Measurements from ENCODE around the gene JAK3.
A peak's percentile ranks its signal among the peaks of the same experiment; 100 is the strongest.
"Not testable (repeated sequence)": the region's sequence is repeated elsewhere in the genome, so short reads cannot be mapped to it uniquely, and the experiment has no call there.

JAK3 gene

GRCh38 chr19:17847538-17848366 is at the start of gene JAK3:
JAK3 (minus strand) TSS chr19:17847982; CDS start chr19:17844417, 3,565 bp downstream.
- peak; percentile 69 for DNase-seq (ENCODE audit: low spot score)

DNA sequence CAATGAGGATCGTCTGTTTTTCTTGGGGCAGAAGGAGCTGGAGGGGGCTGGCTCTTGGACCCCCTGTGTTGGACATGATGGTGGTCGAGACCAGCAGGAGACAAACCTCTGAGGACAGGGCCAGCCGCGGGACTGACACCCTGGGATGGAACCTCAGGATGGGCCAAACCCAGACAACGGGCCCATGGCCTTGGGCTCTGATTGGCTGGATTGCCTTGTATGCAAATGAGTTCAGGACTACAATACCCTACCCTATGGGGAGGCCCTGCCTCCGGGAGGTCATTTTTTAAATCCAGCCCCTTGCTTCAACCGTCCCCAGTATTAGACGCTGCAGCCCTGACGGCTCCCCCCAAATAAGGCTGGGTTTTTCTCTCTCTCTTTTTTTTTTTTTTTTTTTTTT is 46.0 kb upstream of the JAK3 start:
- DNase-seq (ENCODE audit: low spot score), result no peak

GRCh38 chr19:17889609-17890214 is 41.9 kb upstream of the JAK3 start:
- DNase-seq (ENCODE audit: low spot score), result peak; percentile 26

GRCh38 chr19:17888260-17888659 is 40.5 kb upstream of the JAK3 start:
- no peak for DNase-seq (ENCODE audit: low spot score)

GRCh38 chr19:17887221-17887620 is 39.4 kb upstream of the JAK3 start:
- not testable (repeated sequence) for DNase-seq (ENCODE audit: low spot score)

DNA sequence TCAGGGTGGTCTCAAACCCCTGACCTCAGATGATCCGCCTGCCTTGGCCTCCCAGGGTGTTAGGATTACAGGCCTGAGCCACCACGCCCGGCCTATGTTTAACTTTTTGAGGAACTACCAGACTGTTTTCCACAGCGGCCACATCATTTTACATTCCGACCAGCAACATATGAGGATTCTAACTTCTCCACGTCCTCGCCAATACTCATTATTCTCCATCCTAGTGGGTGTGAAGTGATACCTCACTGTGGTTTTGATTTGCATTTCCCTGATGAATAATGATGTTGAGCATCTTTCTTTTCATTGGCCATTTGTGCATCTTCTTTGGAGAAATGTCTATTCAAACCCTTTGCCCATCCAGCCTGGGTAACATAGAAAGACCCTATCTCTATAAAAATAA is 38.7 kb upstream of the JAK3 start:
- DNase-seq (ENCODE audit: low spot score), result no peak

GRCh38 chr19:17883627-17884410 is 36.0 kb upstream of the JAK3 start:
- DNase-seq (ENCODE audit: low spot score), result no peak

- DNase-seq (ENCODE audit: low spot score), result no peak
Observed at GRCh38 chr19:17881701-17882100, 33.9 kb upstream of the JAK3 start.

- no peak for DNase-seq (ENCODE audit: low spot score)
Observed at GRCh38 chr19:17879466-17879865, 31.7 kb upstream of the JAK3 start.

GRCh38 chr19:17877696-17878095 is 29.9 kb upstream of the JAK3 start:
- no peak for DNase-seq (ENCODE audit: low spot score)

- DNase-seq (ENCODE audit: low spot score), result no peak
Observed at GRCh38 chr19:17874758-17875135, 27.0 kb upstream of the JAK3 start.

GRCh38 chr19:17873786-17874757 is 26.3 kb upstream of the JAK3 start:
- DNase-seq (ENCODE audit: low spot score), result peak; percentile 39

GRCh38 chr19:17872251-17873001 is 24.6 kb upstream of the JAK3 start:
- no peak for DNase-seq (ENCODE audit: low spot score)

- no peak for DNase-seq (ENCODE audit: low spot score)
Observed at GRCh38 chr19:17871878-17872250, 24.1 kb upstream of the JAK3 start, which contains the start of gene SLC5A5. SLC5A5 (plus strand) TSS chr19:17871945; CDS start chr19:17872320, 375 bp downstream.

GRCh38 chr19:17871032-17871877 is 23.5 kb upstream of the JAK3 start:
- DNase-seq (ENCODE audit: low spot score), result no peak

DNA sequence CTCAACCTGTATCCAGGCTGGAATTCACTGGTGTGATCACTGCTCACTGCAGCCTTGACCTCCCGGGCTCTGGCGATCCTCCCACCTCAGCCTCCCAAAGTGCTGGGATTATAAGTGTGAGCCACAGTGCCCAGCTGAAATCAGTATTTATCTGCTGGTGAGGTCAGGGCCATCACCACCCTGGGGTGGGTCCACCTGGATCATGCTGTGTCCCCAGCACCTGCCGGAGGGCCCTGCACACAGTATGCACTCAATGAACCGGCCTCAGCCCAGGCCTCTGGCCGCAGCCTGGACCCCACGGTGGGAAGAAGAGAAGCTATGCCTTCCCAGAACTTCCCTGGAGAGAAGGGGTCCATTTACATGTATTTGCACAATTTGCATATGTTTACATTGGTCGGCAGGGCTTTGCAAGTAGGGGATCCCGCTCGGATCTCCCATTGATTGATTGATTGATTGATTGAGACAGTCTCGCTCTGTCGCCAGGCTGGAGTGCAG is 21.4 kb upstream of the JAK3 start:
- no peak for DNase-seq (ENCODE audit: low spot score)

DNA sequence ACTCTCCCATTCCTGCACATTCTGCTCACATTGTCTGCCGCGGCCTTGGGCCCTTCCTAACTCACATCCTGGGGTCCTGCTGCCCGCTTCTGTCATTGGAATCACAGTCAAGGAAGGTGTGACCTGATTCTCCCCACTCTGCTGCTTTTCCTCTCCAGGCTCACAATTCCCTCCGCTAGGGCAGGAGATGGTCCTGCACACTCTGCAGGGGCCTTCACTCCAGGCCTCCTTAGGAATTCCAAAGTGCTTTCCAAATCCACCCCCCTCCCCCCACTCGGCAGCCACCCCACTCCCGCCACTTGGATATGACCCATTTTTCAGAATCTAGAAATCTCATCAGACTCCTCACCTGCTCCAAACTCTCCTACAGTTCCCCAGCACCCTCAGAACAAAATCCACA is 20.9 kb upstream of the JAK3 start:
- no peak for DNase-seq (ENCODE audit: low spot score)

DNA sequence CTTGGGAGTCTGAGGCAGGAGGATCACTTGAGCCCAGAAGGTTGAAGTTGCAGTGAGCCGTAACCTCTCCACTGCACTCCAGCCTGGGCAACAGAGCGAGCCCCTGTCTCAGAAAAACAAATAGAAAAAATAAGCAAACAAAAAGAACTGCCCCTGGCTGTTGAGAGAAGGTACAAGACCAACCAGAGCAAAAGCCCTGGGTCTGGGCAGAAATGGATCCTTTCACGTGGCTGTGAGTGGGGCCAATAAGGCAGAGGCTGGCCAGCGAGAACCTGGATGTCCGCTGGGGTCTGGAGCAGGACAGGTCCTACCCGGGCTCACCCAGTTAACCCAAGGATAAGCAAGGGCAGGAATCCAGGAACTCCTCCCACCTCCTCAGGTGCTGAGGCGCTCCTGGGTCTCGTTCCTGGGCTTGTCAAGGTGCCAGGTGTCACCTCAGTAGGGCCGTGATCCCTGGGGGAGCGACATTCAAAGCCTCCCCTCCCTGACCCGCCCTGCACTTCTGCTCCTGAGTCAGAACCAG is 19.2 kb upstream of the JAK3 start:
- DNase-seq (ENCODE audit: low spot score), result no peak

DNA sequence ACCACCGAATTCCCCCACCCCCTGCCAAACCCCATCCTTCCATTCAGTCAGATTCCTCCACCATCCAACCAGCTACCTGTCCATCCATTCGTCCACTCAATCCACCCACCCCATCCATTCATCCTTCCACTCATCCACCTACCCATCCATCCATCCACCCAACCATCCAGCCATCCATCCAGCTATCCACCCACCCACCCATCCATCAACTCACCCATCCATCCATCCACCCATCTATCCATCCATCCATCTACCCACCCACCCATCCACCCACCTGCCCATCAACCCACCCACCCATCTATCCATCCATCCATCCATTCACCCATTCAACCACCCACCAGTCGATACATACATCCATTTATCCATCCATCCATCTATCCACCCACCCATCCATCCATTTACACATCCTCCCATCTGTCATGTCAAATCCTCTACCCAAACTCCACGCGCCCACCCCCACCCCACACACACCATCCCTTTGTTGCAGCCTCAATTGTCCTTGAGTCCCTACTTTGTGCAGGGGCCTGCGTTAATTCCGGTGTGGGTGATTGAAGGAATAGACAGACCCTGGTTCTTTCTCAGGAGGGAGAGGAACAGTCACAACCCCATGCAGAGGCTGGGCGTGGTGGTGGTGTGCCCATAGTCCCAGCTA is 18.7 kb upstream of the JAK3 start:
- no peak for DNase-seq (ENCODE audit: low spot score)

Measured in kidney tubule cell (primary cell).